Tibial artery (tissue), 4 donors: ENCODE measurements around the gene ZNF750.

ENCODE experiments used
- DNase-seq, 2 donors: peaks; one replicate each; pipeline ENCODE4 v3.0.0-alpha.2; 2019
- H3K27ac ChIP-seq, 2 donors: fragments of 200-600 bp; sonication (generic) in 1 of 2; 1 replicate in 1 of 2; 2 replicates in 1 of 2; pipeline ENCODE4 v1.5.1; 2018 to 2019; ENCODE audit warnings: mild to moderate bottlenecking in 1 of 2
- H3K27me3 ChIP-seq, 2 donors: fragments of 200-600 bp; sonication (generic) in 1 of 2; one replicate each; pipeline versions ENCODE4 v1.5.1 to v1.6.0; 2016 to 2019
- H3K36me3 ChIP-seq, 3 donors: fragments of 200-600 bp; sonication (generic) in 2 of 3; one replicate each; pipeline ENCODE4 v1.5.1; 2016 to 2019; ENCODE audit warnings: mild to moderate bottlenecking in 2 of 3
- H3K4me1 ChIP-seq, 4 donors: fragments of 200-600 bp; sonication (generic) in 2 of 4; 1 replicate in 3 of 4; 2 replicates in 1 of 4; pipeline ENCODE4 v1.5.1; 2016 to 2019
- H3K4me3 ChIP-seq, 2 donors: fragments of 200-600 bp; sonication (generic) in 1 of 2; 1 replicate in 1 of 2; 2 replicates in 1 of 2; pipeline ENCODE4 v1.5.1; 2018 to 2019; ENCODE audit warnings: mild to moderate bottlenecking in 2 of 2
- H3K9me3 ChIP-seq, 3 donors: fragments of 200-600 bp; sonication (generic) in 1 of 3; one replicate each; pipeline ENCODE4 v1.5.1; 2016 to 2019
- intact Hi-C: fragments of 100-400 bp; cut with DNase I; formaldehyde crosslinking; loops from one replicate; pipeline ENCODE4 v1.15.0; 2023; ENCODE audit warnings: low total_unique reads
- TF ChIP-seq, protein P1 (sequence below), 2 experiments: fragments of 200-600 bp in 1 of 2; fragments of 450-650 bp in 1 of 2; IDR thresholded peaks; one replicate each; pipeline ENCODE4 v1.5.1; 2017 to 2019; ENCODE audit warnings: antibody characterized with exemption in 2 of 2, mild to moderate bottlenecking in 1 of 2, moderate library complexity in 1 of 2

Gene ZNF750

DNA sequence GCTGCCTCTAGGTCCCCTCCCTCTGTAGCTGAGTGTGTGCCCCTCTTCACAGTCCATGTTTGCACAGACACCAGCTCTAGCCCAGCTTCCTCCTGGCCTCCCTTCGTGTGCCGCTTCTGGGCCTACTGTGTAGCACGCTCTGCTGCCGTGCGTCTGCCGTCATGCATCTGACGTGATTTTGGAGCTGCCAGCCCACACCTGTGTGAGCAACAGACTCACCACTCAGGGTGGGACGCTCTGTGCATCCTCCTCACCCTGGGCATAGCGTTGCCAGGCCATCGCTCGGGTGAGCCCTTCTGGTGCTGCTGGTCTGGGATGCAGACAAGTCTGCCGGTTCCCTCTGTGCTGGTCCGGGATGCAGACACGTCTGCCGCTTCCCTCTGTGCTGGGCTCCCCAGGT, 39.4 kb upstream of the ZNF750 start:
- H3K36me3 ChIP-seq, result peaks cover 0 to 3% (median 2%) of the 10 kb centered on the region in 3 donors
- DNase-seq, result no peak
- H3K27ac ChIP-seq, result no peak overlapping the region
- TF ChIP-seq, protein P1, sequence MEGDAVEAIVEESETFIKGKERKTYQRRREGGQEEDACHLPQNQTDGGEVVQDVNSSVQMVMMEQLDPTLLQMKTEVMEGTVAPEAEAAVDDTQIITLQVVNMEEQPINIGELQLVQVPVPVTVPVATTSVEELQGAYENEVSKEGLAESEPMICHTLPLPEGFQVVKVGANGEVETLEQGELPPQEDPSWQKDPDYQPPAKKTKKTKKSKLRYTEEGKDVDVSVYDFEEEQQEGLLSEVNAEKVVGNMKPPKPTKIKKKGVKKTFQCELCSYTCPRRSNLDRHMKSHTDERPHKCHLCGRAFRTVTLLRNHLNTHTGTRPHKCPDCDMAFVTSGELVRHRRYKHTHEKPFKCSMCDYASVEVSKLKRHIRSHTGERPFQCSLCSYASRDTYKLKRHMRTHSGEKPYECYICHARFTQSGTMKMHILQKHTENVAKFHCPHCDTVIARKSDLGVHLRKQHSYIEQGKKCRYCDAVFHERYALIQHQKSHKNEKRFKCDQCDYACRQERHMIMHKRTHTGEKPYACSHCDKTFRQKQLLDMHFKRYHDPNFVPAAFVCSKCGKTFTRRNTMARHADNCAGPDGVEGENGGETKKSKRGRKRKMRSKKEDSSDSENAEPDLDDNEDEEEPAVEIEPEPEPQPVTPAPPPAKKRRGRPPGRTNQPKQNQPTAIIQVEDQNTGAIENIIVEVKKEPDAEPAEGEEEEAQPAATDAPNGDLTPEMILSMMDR (IDR thresholded peaks at IDR 0.05), result no peak
- H3K4me1 ChIP-seq, result peaks cover 8 to 36% (median 25%) of the 10 kb centered on the region in 4 donors
- no peaks in the 10 kb centered on the region for H3K9me3 ChIP-seq
- peaks cover 0 to 3% of the 10 kb centered on the region in 2 donors for H3K27me3 ChIP-seq
- intact Hi-C loops, result no loop called here
- no peak overlapping the region for H3K4me3 ChIP-seq

DNA sequence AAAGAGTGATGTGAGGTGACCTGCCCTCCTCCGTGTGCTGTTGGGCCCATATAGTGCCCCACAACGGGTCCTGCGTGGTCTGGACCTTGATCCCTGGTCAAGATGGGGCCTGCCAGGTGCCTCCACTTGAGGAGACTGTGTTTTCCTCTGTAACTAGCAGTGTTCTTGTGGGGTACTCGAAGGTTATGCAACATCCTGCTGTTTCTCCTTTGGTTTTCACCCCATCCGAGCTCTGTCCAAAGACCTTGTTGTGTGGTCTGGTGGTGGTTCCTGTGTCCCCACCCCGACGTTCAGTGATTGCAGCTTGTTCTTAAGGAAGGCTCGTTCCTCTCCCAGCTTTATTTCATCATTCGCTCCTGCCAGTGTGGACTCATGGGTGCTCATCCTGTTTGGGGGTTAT, 38.7 kb upstream of the ZNF750 start:
- H3K36me3 ChIP-seq, result no peaks in the 10 kb centered on the region
- H3K4me1 ChIP-seq, result peaks cover 8 to 42% (median 25%) of the 10 kb centered on the region in 4 donors
- no peak overlapping the region for H3K4me3 ChIP-seq
- H3K27ac ChIP-seq, result no peak overlapping the region
- intact Hi-C loops, result no loop called here
- no peak for DNase-seq
- peaks cover 0 to 3% of the 10 kb centered on the region in 2 donors for H3K27me3 ChIP-seq
- no peaks in the 10 kb centered on the region for H3K9me3 ChIP-seq
- TF ChIP-seq, protein P1 (IDR thresholded peaks at IDR 0.05), result no peak

DNA sequence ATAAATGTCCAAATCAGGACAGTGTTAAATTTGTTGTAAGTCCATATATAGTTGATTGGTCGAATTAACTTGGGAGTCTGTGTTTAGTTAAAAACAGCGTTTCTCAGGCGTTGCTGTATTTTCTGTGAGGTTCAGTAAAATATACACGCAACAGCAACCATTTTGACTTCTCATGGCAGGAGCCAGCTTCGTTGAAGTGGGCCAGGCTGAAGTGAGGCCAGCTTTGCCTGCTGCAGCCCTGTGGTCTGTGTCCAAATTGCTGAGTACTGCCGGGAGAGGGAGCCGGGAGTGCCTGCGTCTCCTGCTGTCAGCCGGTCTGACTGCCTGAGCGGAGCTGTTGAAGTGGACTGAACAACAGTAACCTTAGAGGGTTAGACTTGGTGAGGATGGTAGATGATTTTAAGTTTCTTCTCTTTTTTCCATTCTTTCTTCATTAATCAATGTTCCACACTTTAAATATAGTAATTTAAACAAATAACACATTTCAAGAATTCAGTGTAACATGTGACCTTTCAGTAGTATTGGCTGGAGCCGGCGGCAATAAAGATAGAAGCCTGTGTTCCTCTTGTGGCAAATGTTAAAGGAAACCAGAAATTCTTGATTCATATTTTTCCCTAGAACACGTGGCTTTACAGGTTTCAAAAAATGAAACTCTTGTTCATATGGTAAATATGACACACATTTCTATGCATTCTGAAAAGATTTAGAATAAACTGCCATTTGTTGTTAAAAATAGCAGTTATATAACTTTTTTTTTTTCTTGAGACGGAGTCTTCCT, 37.0 kb upstream of the ZNF750 start:
- H3K4me3 ChIP-seq, result peak overlapping the region in 1 of 2 donors; percentile 4
- H3K27me3 ChIP-seq, result peaks cover 0 to 3% of the 10 kb centered on the region in 2 donors
- TF ChIP-seq, protein P1 (IDR thresholded peaks at IDR 0.05), result peak; percentile 50 to 67
- H3K27ac ChIP-seq, result peak overlapping the region; percentile 62 to 69
- peaks cover 8 to 36% (median 19%) of the 10 kb centered on the region in 4 donors for H3K4me1 ChIP-seq
- H3K9me3 ChIP-seq, result no peaks in the 10 kb centered on the region
- intact Hi-C loops, result no loop called here
- DNase-seq, result peak; percentile 87 to 92
- H3K36me3 ChIP-seq, result peaks cover 2 to 10% (median 7%) of the 10 kb centered on the region in 3 donors

DNA sequence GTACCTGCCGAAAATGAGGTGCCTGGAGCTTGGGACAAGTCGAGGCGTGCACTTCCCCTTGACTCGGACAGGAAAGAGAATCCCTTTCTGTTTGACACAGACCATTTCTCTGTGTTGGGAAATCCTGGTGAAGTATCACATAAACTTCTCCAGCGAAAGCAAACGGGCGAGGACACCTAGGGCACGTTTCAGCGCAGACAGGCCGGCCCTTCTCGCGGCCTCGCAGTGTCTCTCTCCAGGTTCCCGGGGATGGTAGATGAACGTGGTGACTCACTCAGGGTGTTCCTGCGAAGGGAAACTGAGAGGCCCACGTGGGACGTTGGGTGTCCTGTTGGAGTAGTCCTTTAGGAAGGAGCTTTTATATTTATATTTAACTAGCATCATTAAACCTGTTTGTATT, 36.3 kb upstream of the ZNF750 start:
- peak overlapping the region; percentile 62 to 69 for H3K27ac ChIP-seq
- H3K4me1 ChIP-seq, result peaks cover 8 to 31% (median 15%) of the 10 kb centered on the region in 4 donors
- DNase-seq, result no peak

DNA sequence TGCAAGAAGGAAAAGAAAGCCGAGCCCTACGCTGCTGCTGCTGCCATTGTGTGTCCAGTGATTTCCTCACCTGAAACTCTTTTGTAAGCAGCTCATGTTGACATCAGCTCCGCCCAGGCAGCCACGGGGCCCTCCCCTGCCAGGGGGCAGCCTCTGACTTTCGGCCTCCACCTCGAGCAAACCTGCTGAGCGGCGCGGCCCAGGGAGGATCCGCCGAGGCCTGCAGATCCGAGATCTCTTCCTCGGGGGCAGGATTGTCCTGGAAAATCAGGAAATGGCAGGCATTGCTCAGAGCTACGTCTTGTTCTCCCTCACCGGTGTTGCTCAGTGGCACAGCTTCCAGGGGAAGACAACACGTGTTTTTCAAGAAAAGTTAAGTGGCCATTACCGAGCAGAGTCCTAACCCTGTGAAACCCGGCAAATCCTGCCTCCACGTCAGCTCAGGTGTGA, 35.6 kb upstream of the ZNF750 start:
- H3K27me3 ChIP-seq, result peaks cover 0 to 3% of the 10 kb centered on the region in 2 donors
- no peak for DNase-seq
- H3K27ac ChIP-seq, result peak overlapping the region in 1 of 2 donors; percentile 69
- H3K4me3 ChIP-seq, result no peak overlapping the region
- no peaks in the 10 kb centered on the region for H3K9me3 ChIP-seq
- H3K4me1 ChIP-seq, result peaks cover 8 to 31% (median 15%) of the 10 kb centered on the region in 4 donors
- TF ChIP-seq, protein P1 (IDR thresholded peaks at IDR 0.05), result no peak
- H3K36me3 ChIP-seq, result peaks cover 13 to 24% (median 21%) of the 10 kb centered on the region in 3 donors
- intact Hi-C loops, result no loop called here

More for the DNA sequence above, 36.3 kb upstream of the ZNF750 start:
- Histone ChIP-seq H3K36me3 (peaks cover 6 to 16% (median 14%) of the 10 kb centered on the region in 3 donors), H3K9me3 (no peaks in the 10 kb centered on the region), H3K4me3 (no peak overlapping the region), H3K27me3 (peaks cover 0 to 3% of the 10 kb centered on the region in 2 donors)
- TF ChIP-seq, protein P1 (IDR thresholded peaks at IDR 0.05), result no peak
- intact Hi-C loops, result no loop called here
